Mesendoderm (in vitro differentiated cells): ENCODE results near the gene TMEM44.

Experiments
- DNase-seq: peaks from one replicate; pipeline ENCODE4 v3.0.0; 2013
- H2AK5ac ChIP-seq: 2 replicates; pipeline ENCODE4 v1.6.1; 2013; ENCODE audit warnings: low read length, inconsistent platforms
- H2BK120ac ChIP-seq: 2 replicates; pipeline ENCODE4 v1.6.1; 2013; ENCODE audit warnings: low read depth, mild to moderate bottlenecking, low read length, moderate library complexity, mixed read lengths
- H2BK15ac ChIP-seq: replicated peaks from 2 replicates; pipeline ENCODE4 v1.6.1; 2013; ENCODE audit warnings: low read depth, mild to moderate bottlenecking, moderate library complexity
- H2BK5ac ChIP-seq: 2 replicates; pipeline ENCODE4 v1.6.1; 2013; ENCODE audit warnings: low read length, inconsistent platforms
- H3K18ac ChIP-seq: 2 replicates; pipeline ENCODE4 v1.6.1; 2013; ENCODE audit warnings: mild to moderate bottlenecking, low read length, mixed read lengths
- H3K23ac ChIP-seq: one replicate; pipeline ENCODE4 v1.6.1; 2013; ENCODE audit warnings: low read length
- H3K27ac ChIP-seq: 2 replicates; pipeline ENCODE4 v1.5.1; 2013; ENCODE audit warnings: low read depth, mild to moderate bottlenecking, inconsistent platforms, low read length, moderate library complexity
- H3K27me3 ChIP-seq: 2 replicates; pipeline ENCODE4 v1.6.1; 2013; ENCODE audit warnings: low read length, control low read depth, mild to moderate bottlenecking, inconsistent platforms; ENCODE audit not compliant: insufficient read depth, poor library complexity
- H3K36me3 ChIP-seq: 2 replicates; pipeline ENCODE4 v1.6.1; 2013; ENCODE audit warnings: low read length, inconsistent platforms; ENCODE audit not compliant: control insufficient read depth, insufficient read depth
- H3K4ac ChIP-seq: one replicate; pipeline ENCODE4 v1.6.1; 2013; ENCODE audit warnings: low read depth, mild to moderate bottlenecking, low read length, moderate library complexity
- H3K4me1 ChIP-seq: 2 replicates; pipeline ENCODE4 v1.6.1; 2013; ENCODE audit warnings: low read depth, low read length, inconsistent platforms; ENCODE audit not compliant: control insufficient read depth
- H3K4me2 ChIP-seq: 2 replicates; pipeline ENCODE4 v1.6.1; 2013; ENCODE audit warnings: low read length
- H3K4me3 ChIP-seq: 2 replicates; pipeline ENCODE4 v1.5.1; 2013; ENCODE audit warnings: mild to moderate bottlenecking, low read length
- H3K56ac ChIP-seq: one replicate; pipeline ENCODE4 v1.6.1; 2013; ENCODE audit warnings: low read length
- H3K79me1 ChIP-seq: 2 replicates; pipeline ENCODE4 v1.6.1; 2013; ENCODE audit warnings: low read length, inconsistent platforms
- H3K79me2 ChIP-seq: 2 replicates; pipeline ENCODE4 v1.6.1; 2013; ENCODE audit warnings: mild to moderate bottlenecking, low read length; ENCODE audit not compliant: control insufficient read depth, insufficient read depth
- H3K9ac ChIP-seq: 2 replicates; pipeline ENCODE4 v1.6.1; 2013; ENCODE audit warnings: low read length, inconsistent platforms
- H4K5ac ChIP-seq: one replicate; pipeline ENCODE4 v1.6.1; 2013; ENCODE audit warnings: low read length
- H4K8ac ChIP-seq: one replicate; pipeline ENCODE4 v1.6.1; 2013; ENCODE audit warnings: low read depth, mild to moderate bottlenecking, control low read depth, low read length, moderate library complexity
- WGBS: extraction: QIAGEN DNeasy Blood & Tissue Kit; methylation state at CpG from one replicate; pipeline ENCODE4 v1.1.7; 2013; ENCODE audit warnings: low lambda C conversion rate, missing lambda C conversion rate; ENCODE audit not compliant: insufficient coverage; ENCODE audit errors: extremely low coverage; 5-methylcytosine and 5-hydroxymethylcytosine counted together

The TMEM44 gene

DNA sequence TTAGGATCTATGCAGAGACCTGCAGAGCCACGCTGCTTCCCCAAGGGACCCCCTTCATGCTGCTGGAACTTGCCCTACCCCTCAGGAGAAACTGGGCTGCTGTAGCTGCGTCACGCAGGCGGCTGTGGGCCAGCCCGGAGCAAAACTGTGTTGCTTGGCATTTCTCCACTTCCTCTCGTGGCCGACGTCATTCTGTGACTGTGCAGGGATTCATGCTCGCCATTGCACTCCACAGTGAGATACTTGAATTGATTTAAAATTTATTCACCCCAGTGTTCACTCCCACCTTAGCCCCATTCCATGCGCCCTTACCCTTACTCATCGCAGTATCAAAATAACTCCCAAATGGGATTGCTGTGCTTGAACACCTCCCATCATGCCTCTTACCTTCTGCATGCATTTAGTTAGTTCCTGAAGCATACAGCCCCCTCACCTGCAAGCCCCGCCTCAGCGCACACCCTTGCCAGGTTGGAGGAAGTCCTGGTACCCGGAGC, 45.7 kb downstream of the TMEM44 start:
- H3K18ac ChIP-seq = no peak overlapping the region
- H3K4me1 ChIP-seq = no peaks in the 10 kb centered on the region
- no peak overlapping the region for H2BK15ac ChIP-seq
- DNase-seq = no peak
- no peak overlapping the region for H4K8ac ChIP-seq
- no peak overlapping the region for H2AK5ac ChIP-seq
- H3K4ac ChIP-seq = no peak overlapping the region
- H3K23ac ChIP-seq = no peak overlapping the region
- no CpG with 5 or more reads among the region's 14 CpGs for WGBS
- no peak overlapping the region for H4K5ac ChIP-seq
- no peaks in the 10 kb centered on the region for H3K36me3 ChIP-seq
- no peaks in the 10 kb centered on the region for H3K27me3 ChIP-seq
- no peak overlapping the region for H3K4me3 ChIP-seq
- peaks cover 3% of the 10 kb centered on the region for H3K79me1 ChIP-seq
- no peak overlapping the region for H2BK120ac ChIP-seq
- no peak overlapping the region for H3K27ac ChIP-seq
- H3K4me2 ChIP-seq = no peak overlapping the region
- no peak overlapping the region for H3K9ac ChIP-seq
- no peak overlapping the region for H3K56ac ChIP-seq
- no peak overlapping the region for H2BK5ac ChIP-seq
- no peaks in the 10 kb centered on the region for H3K79me2 ChIP-seq

DNA sequence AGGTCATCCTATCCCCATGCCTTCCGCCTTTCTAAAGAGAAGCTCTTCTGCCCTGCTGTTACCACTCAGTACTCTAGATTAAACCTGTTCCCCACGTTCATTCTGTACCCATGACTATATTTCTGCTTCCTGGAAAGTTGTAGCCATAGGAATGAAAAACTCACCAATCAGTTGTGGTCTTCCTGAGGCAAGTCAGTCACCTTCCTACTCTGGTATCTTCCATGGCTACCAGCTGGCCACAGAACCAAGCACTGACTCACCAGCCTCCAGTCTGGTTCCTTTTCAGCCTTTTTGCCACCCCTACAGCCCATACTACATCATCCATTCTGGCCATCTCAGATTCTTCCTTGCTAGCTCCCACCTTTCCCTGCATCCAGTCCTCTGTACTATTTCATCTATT, 46.4 kb downstream of the TMEM44 start:
- Histone ChIP-seq H3K79me1 (peaks cover 3% of the 10 kb centered on the region), H3K4me3 (no peak overlapping the region), H4K5ac (no peak overlapping the region), H3K23ac (no peak overlapping the region), H3K4me2 (no peak overlapping the region), H2AK5ac (no peak overlapping the region), H3K79me2 (no peaks in the 10 kb centered on the region), H3K18ac (no peak overlapping the region), H3K56ac (no peak overlapping the region), H2BK120ac (no peak overlapping the region), H3K27ac (no peak overlapping the region), H2BK5ac (no peak overlapping the region), H2BK15ac (no peak overlapping the region), H3K27me3 (no peaks in the 10 kb centered on the region), H3K9ac (no peak overlapping the region), H3K4me1 (no peaks in the 10 kb centered on the region), H4K8ac (no peak overlapping the region), H3K36me3 (no peaks in the 10 kb centered on the region), H3K4ac (no peak overlapping the region)
- DNase-seq = no peak
- WGBS = no CpG with 5 or more reads among the region's 2 CpGs

DNA sequence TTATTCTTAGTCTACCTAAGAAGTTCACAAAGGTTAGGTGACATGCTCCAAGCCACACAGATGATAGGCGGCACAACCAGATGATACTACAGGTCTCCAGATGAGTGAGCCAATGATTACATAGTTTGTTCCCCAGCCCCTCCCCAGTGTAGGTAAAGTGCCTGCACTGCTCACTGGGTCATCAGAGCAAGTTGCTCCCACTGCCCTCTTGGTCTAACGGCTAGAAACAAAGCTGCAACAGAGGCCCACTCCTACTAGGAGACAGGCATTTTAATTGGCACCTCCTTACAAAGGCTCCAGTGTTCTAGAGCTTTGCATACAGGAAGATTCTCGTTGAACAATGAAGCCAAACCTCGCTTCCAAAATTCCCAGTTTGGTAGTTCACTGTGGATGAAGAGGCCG, 47.3 kb downstream of the TMEM44 start:
- H2BK120ac ChIP-seq = no peak overlapping the region
- no peak overlapping the region for H3K9ac ChIP-seq
- no peak overlapping the region for H3K4me2 ChIP-seq
- no peak overlapping the region for H2BK5ac ChIP-seq
- H3K4me1 ChIP-seq = no peaks in the 10 kb centered on the region
- H3K4me3 ChIP-seq = no peak overlapping the region
- no peak overlapping the region for H3K18ac ChIP-seq
- H2AK5ac ChIP-seq = no peak overlapping the region
- no peaks in the 10 kb centered on the region for H3K79me2 ChIP-seq
- WGBS = no CpG with 5 or more reads among the region's 5 CpGs
- H3K56ac ChIP-seq = no peak overlapping the region
- DNase-seq = no peak
- no peak overlapping the region for H4K5ac ChIP-seq
- H3K36me3 ChIP-seq = no peaks in the 10 kb centered on the region
- H4K8ac ChIP-seq = no peak overlapping the region
- peaks cover 3% of the 10 kb centered on the region for H3K79me1 ChIP-seq
- H3K27me3 ChIP-seq = no peaks in the 10 kb centered on the region
- H3K4ac ChIP-seq = no peak overlapping the region
- no peak overlapping the region for H3K27ac ChIP-seq
- H2BK15ac ChIP-seq = no peak overlapping the region
- no peak overlapping the region for H3K23ac ChIP-seq

DNA sequence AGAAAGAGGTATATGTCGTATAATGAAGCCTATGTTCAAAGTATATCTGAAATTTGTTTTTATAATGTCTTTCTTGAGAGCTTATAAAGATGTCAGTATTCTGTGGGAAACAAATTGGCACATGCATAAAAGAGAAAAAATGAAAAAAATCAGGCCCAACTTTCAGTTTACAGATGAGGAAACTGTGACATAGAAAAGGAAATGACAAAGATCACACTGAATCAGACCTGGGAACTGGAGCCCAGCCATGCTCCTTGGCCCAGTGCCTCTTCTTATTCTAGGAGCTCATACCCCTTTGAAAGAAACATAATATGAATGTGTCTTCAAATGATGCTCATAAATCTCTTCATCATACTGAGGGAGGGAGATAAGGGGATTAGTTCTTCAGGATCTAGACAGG, 48.4 kb downstream of the TMEM44 start:
- Histone ChIP-seq H3K36me3 (no peaks in the 10 kb centered on the region), H3K4me3 (no peak overlapping the region), H2BK120ac (no peak overlapping the region), H3K27ac (no peak overlapping the region), H3K27me3 (no peaks in the 10 kb centered on the region), H2BK15ac (no peak overlapping the region), H3K79me2 (no peaks in the 10 kb centered on the region), H3K18ac (no peak overlapping the region), H3K79me1 (peaks cover 3% of the 10 kb centered on the region), H2BK5ac (no peak overlapping the region), H4K8ac (no peak overlapping the region), H2AK5ac (no peak overlapping the region), H3K23ac (no peak overlapping the region), H3K9ac (no peak overlapping the region), H3K4me2 (no peak overlapping the region), H3K56ac (no peak overlapping the region), H3K4me1 (no peaks in the 10 kb centered on the region), H4K5ac (no peak overlapping the region), H3K4ac (no peak overlapping the region)
- DNase-seq = no peak
- no CpG with 5 or more reads among the region's 1 CpG for WGBS

DNA sequence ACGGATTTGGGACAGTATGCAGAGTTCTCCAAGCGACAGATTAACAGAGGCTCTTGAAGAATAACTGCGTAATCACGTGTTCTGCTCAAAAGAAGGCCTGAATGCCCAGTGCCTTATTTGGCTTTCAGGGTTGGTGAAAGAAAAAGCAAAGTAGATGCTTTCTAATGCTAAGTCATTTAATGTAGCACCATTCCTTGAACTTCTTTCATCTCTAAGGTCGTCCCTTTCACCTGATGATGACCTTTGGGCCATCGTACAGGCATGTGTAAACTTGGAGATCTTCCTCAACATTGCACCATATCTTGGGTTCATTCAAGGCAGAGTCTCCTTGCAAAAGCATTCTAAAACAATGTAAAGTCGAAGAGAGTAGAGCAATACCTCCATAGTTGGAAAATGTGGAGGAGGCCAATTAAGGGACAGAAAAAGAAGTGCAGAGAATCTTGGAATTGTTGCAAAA, 48.9 kb downstream of the TMEM44 start:
- Histone ChIP-seq H3K4me1 (no peaks in the 10 kb centered on the region), H2AK5ac (no peak overlapping the region), H3K79me2 (no peaks in the 10 kb centered on the region), H3K36me3 (no peaks in the 10 kb centered on the region), H3K4ac (peak overlapping the region; percentile 89), H3K4me3 (peak overlapping the region; percentile 20), H2BK15ac (no peak overlapping the region), H3K4me2 (peak overlapping the region; percentile 55), H3K9ac (peak overlapping the region; percentile 57), H4K8ac (no peak overlapping the region), H3K56ac (peak overlapping the region; percentile 87), H3K18ac (no peak overlapping the region), H2BK120ac (no peak overlapping the region), H3K27ac (no peak overlapping the region), H4K5ac (peak overlapping the region; percentile 1), H3K79me1 (peaks cover 3% of the 10 kb centered on the region), H2BK5ac (no peak overlapping the region), H3K27me3 (no peaks in the 10 kb centered on the region), H3K23ac (no peak overlapping the region)
- no CpG with 5 or more reads among the region's 7 CpGs for WGBS
- no peak for DNase-seq

DNA sequence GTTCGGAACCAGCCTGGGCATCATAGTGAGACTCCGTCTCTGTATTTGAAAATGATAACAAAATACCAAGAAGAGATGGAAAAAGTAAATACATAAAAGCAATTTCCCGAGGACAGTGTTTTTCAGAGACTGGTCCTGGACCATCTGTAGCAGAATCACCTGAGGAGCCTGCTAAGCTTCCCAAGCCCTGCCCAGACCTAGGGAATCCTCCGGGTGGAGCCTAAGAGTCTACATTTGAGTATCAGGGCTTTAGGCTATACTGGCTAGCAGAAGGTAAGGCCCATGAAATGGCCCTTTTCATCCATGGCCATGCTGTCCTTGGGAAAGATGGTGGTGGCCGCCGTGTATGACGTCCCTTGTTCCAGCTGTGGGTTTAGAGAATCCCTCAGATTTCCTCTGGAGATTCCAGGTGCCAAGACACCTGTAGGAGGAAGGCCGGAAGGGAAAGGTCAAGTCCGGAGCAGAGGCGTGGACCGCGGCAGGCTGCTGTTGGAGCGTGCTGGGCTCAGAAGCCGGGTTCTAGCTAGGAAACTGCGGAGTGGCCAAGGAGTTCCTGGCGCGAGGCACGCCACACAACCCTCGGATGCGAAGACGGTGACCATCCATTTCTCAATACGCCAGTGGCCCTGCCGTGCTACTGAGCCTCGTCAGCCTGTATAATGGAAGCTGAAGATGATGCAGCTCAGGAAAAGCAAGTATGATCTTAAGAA, 50.9 kb downstream of the TMEM44 start:
- Histone ChIP-seq H3K4me2 (no peak overlapping the region), H2BK120ac (no peak overlapping the region), H3K27me3 (no peaks in the 10 kb centered on the region), H4K8ac (no peak overlapping the region), H3K79me1 (peaks cover 3% of the 10 kb centered on the region), H2AK5ac (no peak overlapping the region), H3K4me1 (no peaks in the 10 kb centered on the region), H3K79me2 (no peaks in the 10 kb centered on the region), H3K23ac (no peak overlapping the region), H3K18ac (no peak overlapping the region), H2BK5ac (no peak overlapping the region), H2BK15ac (no peak overlapping the region), H3K36me3 (no peaks in the 10 kb centered on the region), H3K27ac (no peak overlapping the region), H3K9ac (no peak overlapping the region), H4K5ac (no peak overlapping the region), H3K4ac (no peak overlapping the region), H3K56ac (peak overlapping the region; percentile 15), H3K4me3 (no peak overlapping the region)
- DNase-seq = peak; percentile 61
- no CpG with 5 or more reads among the region's 24 CpGs for WGBS
